ENCODE measurements around the gene TNNT2. TPM values are rescaled to one million over a fixed set of nuclear protein-coding genes. Genes with fewer than 3 reads are reported as not detected.

The TNNT2 gene
- total and polyA plus RNA-seq, 12 donors, result 5,905 to 31,279 (median 7,605) TPM

DNA sequence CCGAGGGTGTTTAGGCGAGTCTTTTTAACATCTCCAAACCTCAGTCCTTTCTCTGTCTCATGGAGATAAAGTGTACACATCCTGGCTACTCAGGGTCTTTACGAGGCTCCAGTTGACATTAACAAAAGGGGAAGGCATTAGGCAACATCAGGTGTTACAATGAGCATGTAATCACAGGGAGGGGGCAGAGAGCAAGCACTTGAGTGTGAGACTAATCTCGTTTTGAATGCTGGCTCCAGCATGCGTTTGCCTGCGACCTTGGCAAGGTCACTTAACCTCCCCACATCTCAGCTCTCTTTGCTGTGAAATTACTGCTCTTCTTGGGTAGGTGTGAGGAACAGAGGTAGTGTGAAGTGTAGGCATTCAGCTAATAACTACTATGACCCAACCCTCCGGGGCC lies 3.1 kb downstream of the TNNT2 start:
- peak in 5 of 8 donors; percentile 1 to 19 (median 1) for ATAC-seq
- Histone ChIP-seq H3K36me3 (peaks cover 0 to 50% (median 0%) of the 10 kb centered on the region in 9 donors), H3K4me3 (peak overlapping the region; percentile 40 to 73 (median 56)), H3K27ac (peak overlapping the region; percentile 74 to 99 (median 90)), H3K27me3 (no peaks in the 10 kb centered on the region), H3K4me1 (peaks cover 0 to 51% (median 16%) of the 10 kb centered on the region in 9 donors), H3K9me3 (no peaks in the 10 kb centered on the region)
- 30 to 31% methylated on average over 7 of the region's 7 CpGs for WGBS, 2 donors
- TF ChIP-seq, protein P1, sequence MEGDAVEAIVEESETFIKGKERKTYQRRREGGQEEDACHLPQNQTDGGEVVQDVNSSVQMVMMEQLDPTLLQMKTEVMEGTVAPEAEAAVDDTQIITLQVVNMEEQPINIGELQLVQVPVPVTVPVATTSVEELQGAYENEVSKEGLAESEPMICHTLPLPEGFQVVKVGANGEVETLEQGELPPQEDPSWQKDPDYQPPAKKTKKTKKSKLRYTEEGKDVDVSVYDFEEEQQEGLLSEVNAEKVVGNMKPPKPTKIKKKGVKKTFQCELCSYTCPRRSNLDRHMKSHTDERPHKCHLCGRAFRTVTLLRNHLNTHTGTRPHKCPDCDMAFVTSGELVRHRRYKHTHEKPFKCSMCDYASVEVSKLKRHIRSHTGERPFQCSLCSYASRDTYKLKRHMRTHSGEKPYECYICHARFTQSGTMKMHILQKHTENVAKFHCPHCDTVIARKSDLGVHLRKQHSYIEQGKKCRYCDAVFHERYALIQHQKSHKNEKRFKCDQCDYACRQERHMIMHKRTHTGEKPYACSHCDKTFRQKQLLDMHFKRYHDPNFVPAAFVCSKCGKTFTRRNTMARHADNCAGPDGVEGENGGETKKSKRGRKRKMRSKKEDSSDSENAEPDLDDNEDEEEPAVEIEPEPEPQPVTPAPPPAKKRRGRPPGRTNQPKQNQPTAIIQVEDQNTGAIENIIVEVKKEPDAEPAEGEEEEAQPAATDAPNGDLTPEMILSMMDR (IDR thresholded peaks at IDR 0.05), result no peak
- intact Hi-C loops (cut with DNase I), result no loop called here
- no peak for DNase-seq

DNA sequence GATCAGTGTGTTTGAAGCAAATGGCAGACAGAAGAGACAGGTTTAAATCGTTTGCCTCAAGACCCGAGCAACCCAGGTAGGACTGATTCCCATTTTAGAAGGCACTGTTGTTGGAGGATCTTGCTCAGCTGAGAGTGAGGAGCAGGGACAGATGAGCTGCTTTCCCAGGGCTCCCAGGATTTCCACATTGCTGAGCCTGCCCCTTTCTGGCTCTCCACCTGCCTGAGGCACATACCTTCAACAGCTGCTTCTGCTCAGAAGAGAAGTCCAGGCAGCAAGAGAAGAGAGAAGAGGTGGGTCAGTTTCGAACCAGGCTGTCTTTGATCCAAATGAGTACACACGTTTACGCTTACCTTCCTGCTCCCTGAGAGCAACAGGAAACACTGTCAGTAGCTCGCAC lies 5.7 kb downstream of the TNNT2 start:
- no peak for DNase-seq
- intact Hi-C loops (cut with DNase I), result no loop called here
- no peak for ATAC-seq
- Histone ChIP-seq H3K27ac (peak overlapping the region in 6 of 10 donors; percentile 90 to 99 (median 94)), H3K4me1 (peaks cover 2 to 51% (median 19%) of the 10 kb centered on the region in 9 donors), H3K9me3 (no peaks in the 10 kb centered on the region), H3K4me3 (peak overlapping the region in 5 of 10 donors; percentile 51 to 73 (median 70)), H3K36me3 (peaks cover 0 to 70% (median 10%) of the 10 kb centered on the region in 9 donors), H3K27me3 (no peaks in the 10 kb centered on the region)
- TF ChIP-seq, protein P1 (IDR thresholded peaks at IDR 0.05), result no peak
- WGBS, 2 donors, result 32 to 49% methylated on average over 6 of the region's 6 CpGs

DNA sequence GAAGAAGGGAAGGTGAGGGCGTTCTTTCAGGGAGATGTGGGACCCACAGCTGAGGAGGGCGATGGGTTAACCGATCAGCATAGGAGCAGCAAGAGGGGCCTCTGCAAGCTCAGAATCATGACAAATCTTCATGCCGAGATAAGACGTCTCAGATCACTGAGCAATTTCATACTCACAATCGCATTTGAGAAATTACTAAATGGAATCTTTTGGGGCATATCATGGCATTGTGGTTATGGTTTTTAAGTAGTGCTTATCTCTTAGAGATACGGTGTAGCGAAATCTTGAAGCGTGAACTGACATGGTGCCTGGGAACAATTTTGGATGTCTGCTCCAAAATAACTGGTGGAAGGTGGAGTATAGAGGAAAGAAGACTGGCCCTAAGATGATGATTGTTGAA lies 6.2 kb downstream of the TNNT2 start:
- WGBS, 2 donors, result 34 to 56% methylated on average over 9 of the region's 9 CpGs
- Histone ChIP-seq H3K4me1 (peaks cover 2 to 51% (median 19%) of the 10 kb centered on the region in 9 donors), H3K27ac (peak overlapping the region in 5 of 10 donors; percentile 22 to 99 (median 96)), H3K27me3 (no peaks in the 10 kb centered on the region), H3K36me3 (peaks cover 0 to 73% (median 10%) of the 10 kb centered on the region in 9 donors), H3K4me3 (peak overlapping the region in 3 of 10 donors; percentile 51 to 73 (median 70)), H3K9me3 (no peaks in the 10 kb centered on the region)
- intact Hi-C loops (cut with DNase I), result no loop called here
- no peak for DNase-seq
- ATAC-seq, result no peak
- TF ChIP-seq, protein P1 (IDR thresholded peaks at IDR 0.05), result no peak

DNA sequence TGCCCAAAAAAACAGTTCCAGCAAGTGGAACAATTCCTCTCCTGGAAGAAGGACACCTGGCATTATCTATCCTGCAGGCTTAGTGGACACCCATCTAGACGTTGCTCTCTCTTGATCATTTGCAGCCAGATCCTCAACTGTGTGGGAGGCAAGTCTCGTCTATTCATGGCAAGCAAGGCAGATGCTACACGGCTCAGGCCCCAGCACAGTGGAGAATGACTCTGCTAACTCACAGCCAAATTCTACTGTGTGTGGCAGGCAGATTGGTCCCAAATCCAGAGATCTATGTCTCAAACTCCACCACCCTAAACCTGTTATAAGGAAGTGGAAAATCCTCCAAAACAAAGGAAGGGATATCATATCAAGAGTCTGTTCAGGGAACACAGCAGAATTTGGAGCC lies 7.0 kb downstream of the TNNT2 start:
- ATAC-seq (no peak), DNase-seq (no peak)
- Histone ChIP-seq H3K27me3 (no peaks in the 10 kb centered on the region), H3K4me3 (peak overlapping the region in 1 of 10 donors; percentile 70), H3K4me1 (peaks cover 2 to 51% (median 19%) of the 10 kb centered on the region in 9 donors), H3K36me3 (peaks cover 0 to 71% (median 12%) of the 10 kb centered on the region in 9 donors), H3K9me3 (no peaks in the 10 kb centered on the region), H3K27ac (peak overlapping the region in 7 of 10 donors; percentile 55 to 99 (median 58))
- TF ChIP-seq, protein P1 (IDR thresholded peaks at IDR 0.05), result no peak
- 20 to 31% methylated on average over 3 of the region's 3 CpGs for WGBS, 2 donors
- intact Hi-C loops (cut with DNase I), result no loop called here

Measured in heart right ventricle (tissue), 16 donors.